ENCODE measurements around the gene HLA-E.
A peak's percentile ranks its signal among the peaks of the same experiment; 100 is the strongest.

DNA sequence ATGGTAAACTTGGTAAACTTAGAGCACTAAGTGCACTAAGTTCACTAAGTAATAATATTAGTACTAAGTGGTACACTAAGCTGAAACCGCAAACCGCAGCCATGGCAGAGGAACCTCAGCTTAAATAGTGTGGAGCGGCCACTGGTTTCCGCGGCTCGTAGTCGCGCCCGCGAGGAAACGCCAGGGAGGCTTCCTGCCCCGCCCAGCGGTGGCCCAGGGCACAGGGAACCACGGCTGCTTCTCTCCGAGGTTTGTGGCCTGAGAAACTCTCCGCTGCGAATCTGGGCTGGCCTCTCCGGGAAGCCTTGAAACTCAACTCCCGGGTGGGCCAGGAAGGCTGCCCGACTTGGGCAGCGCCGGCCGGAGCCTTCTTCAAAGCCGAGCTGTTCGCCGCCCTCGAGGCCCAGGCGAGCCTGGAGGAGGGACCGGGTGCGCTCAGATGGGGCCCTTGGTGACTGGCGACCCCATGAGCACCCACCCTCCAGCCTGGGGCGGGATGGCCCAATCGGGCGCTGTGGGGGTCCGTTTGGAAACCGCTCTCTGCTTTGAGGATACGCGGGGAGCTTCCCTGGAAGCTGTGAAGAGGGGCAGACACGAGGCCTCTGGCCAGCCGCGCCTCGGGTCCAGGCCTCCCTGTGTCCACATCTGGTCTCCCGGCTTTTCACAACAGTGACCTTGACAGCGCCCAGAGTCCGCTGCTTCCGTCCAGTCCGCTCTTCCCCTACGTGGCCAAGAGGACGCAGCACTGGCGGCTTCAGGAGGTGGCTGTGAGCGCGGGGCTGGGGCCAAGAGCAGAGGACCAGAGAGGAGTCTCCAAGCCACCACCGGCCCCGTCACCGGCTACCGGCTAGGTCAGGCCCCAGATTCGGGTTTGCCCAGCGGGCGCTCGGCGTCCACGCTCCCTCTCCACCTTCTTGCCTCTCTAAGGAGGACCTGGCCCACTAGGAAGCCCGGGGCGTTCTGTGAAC, 25.4 kb upstream of the HLA-E start:
- TF ChIP-seq, protein P1, sequence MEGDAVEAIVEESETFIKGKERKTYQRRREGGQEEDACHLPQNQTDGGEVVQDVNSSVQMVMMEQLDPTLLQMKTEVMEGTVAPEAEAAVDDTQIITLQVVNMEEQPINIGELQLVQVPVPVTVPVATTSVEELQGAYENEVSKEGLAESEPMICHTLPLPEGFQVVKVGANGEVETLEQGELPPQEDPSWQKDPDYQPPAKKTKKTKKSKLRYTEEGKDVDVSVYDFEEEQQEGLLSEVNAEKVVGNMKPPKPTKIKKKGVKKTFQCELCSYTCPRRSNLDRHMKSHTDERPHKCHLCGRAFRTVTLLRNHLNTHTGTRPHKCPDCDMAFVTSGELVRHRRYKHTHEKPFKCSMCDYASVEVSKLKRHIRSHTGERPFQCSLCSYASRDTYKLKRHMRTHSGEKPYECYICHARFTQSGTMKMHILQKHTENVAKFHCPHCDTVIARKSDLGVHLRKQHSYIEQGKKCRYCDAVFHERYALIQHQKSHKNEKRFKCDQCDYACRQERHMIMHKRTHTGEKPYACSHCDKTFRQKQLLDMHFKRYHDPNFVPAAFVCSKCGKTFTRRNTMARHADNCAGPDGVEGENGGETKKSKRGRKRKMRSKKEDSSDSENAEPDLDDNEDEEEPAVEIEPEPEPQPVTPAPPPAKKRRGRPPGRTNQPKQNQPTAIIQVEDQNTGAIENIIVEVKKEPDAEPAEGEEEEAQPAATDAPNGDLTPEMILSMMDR (IDR thresholded peaks at IDR 0.05; ENCODE audit: insufficient read depth, low read depth, low read length) = no peak
- peak; percentile 90 for TF ChIP-seq EZH2 (IDR thresholded peaks at IDR 0.05; ENCODE audit: insufficient read depth, low read length)

All from astrocyte (in vitro differentiated cells and primary cell).